Endothelial cell of umbilical vein (primary cell): ENCODE data around the gene KASH5. TPM values are rescaled to one million over a fixed set of nuclear protein-coding genes. Genes with fewer than 3 reads are reported as not detected.

Experiments
- BruUV-seq: library from RNA; stranded (reverse); fragments of 400-500 nt; replicated peaks from 2 replicates; lab custom pipeline; 2021; lab: Mats Ljungman, UMichigan
- CTCF ChIA-PET: fragments of 300-600, 350-600 bp; sonication (Branson Sonifier 250); formaldehyde crosslinking; loops from one replicate; lab custom pipeline; 2021; ENCODE audit warnings: antibody characterized with exemption, inconsistent platforms; lab: Charles Lee
- POLR2A ChIA-PET: fragments of 300-600, 350-600 bp; sonication (Branson Sonifier 250); formaldehyde crosslinking; loops from one replicate; lab custom pipeline; 2021; ENCODE audit warnings: antibody characterized with exemption, inconsistent platforms; lab: Charles Lee
- DNase-seq: peaks from one replicate; pipeline ENCODE4 v3.0.0-alpha.2; 2011; ENCODE audit warnings: low read depth, low spot score
- FAIRE-seq: peaks from 2 replicates; lab custom pipeline; 2011; peaks lifted over from hg19 to GRCh38; lab: Jason Lieb, UNC
- H2AFZ ChIP-seq: 2 replicates; pipeline ENCODE4 v1.6.0; 2012; ENCODE audit warnings: low read depth, low read length, control low read depth, inconsistent platforms
- H3K27ac ChIP-seq: 2 replicates; pipeline ENCODE4 v1.5.1; 2011; ENCODE audit warnings: low read depth, mild to moderate bottlenecking, control low read depth, low read length, moderate library complexity; ENCODE audit not compliant: insufficient read depth
- H3K27me3 ChIP-seq, 2 experiments: 2 replicates each; pipeline versions ENCODE4 v1.6.0 to v1.6.1; 2011; ENCODE audit warnings: low read length in 2 of 2, mixed read lengths in 1 of 2; ENCODE audit not compliant: control insufficient read depth in 2 of 2, insufficient read depth in 2 of 2
- H3K36me3 ChIP-seq, 2 experiments: 2 replicates in 1 of 2; 3 replicates in 1 of 2; pipeline ENCODE4 v1.5.1; 2011; ENCODE audit warnings: low read length in 2 of 2, mild to moderate bottlenecking in 1 of 2, moderate library complexity in 1 of 2; ENCODE audit not compliant: control insufficient read depth in 2 of 2, insufficient read depth in 2 of 2; ENCODE audit errors: extremely low read depth in 1 of 2
- H3K4me1 ChIP-seq: 3 replicates; pipeline ENCODE4 v1.5.1; 2011; ENCODE audit warnings: mild to moderate bottlenecking, low read length; ENCODE audit not compliant: control insufficient read depth, insufficient read depth; ENCODE audit errors: extremely low read depth
- H3K4me2 ChIP-seq: 2 replicates; pipeline ENCODE4 v1.6.1; 2011; ENCODE audit warnings: low read length, control low read depth, mixed read lengths; ENCODE audit not compliant: insufficient read depth
- H3K4me3 ChIP-seq, 3 experiments: fragments of 200-600 bp in 1 of 3; sonication (generic), shearing (Covaris generic) in 1 of 3; replicated peaks in 1 of 3; 2 replicates each; pipeline ENCODE4 v1.5.1; 2011 to 2016; ENCODE audit warnings: control low read depth in 3 of 3, low read length in 3 of 3, mild to moderate bottlenecking in 2 of 3, inconsistent platforms in 1 of 3, low read depth in 1 of 3, moderate library complexity in 1 of 3; ENCODE audit not compliant: insufficient read depth in 1 of 3
- H3K79me2 ChIP-seq: 2 replicates; pipeline ENCODE4 v1.6.0; 2012; ENCODE audit warnings: low read length, inconsistent platforms; ENCODE audit not compliant: control insufficient read depth, insufficient read depth
- H3K9ac ChIP-seq: replicated peaks from 2 replicates; pipeline ENCODE3; 2011; ENCODE audit warnings: low read length, control low read depth; ENCODE audit not compliant: insufficient read depth; ENCODE audit errors: extremely low read depth
- H3K9me1 ChIP-seq: replicated peaks from 3 replicates; pipeline ENCODE4 v1.6.0; 2011; ENCODE audit warnings: mild to moderate bottlenecking, low read length; ENCODE audit not compliant: control insufficient read depth, insufficient read depth; ENCODE audit errors: extremely low read depth
- H3K9me3 ChIP-seq: replicated peaks from 2 replicates; pipeline ENCODE4 v1.5.1; 2012; ENCODE audit warnings: low read length, inconsistent platforms; ENCODE audit not compliant: control insufficient read depth, insufficient read depth
- H4K20me1 ChIP-seq: replicated peaks from 2 replicates; pipeline ENCODE3; 2011; ENCODE audit warnings: mild to moderate bottlenecking, low read length; ENCODE audit not compliant: control insufficient read depth, insufficient read depth; ENCODE audit errors: extremely low read depth
- CTCF ChIP-seq, 2 donors: IDR thresholded peaks; 1 replicate in 1 of 2; 2 replicates in 1 of 2; pipeline ENCODE4 v1.5.1; 2011; ENCODE audit warnings: low read length in 2 of 2, mild to moderate bottlenecking in 2 of 2, moderate library complexity in 2 of 2, control low read depth in 1 of 2, inconsistent platforms in 1 of 2, low read depth in 1 of 2; ENCODE audit not compliant: insufficient read depth in 1 of 2; ENCODE audit errors: extremely low read depth in 1 of 2
- EZH2 ChIP-seq: IDR thresholded peaks from 2 replicates; pipeline ENCODE4 v1.6.1; 2012; ENCODE audit warnings: borderline replicate concordance, low read depth, mild to moderate bottlenecking, moderate library complexity, low read length, inconsistent platforms; ENCODE audit not compliant: severe bottlenecking
- FOS ChIP-seq: IDR thresholded peaks from 2 replicates; pipeline ENCODE4 v1.6.1; 2011; ENCODE audit warnings: mild to moderate bottlenecking, low read length, moderate library complexity, borderline replicate concordance; ENCODE audit not compliant: insufficient read depth
- GATA2 ChIP-seq: IDR thresholded peaks from 2 replicates; pipeline ENCODE4 v1.7.0; 2011; ENCODE audit warnings: low read depth, mild to moderate bottlenecking, moderate library complexity, mixed read lengths, low read length; ENCODE audit not compliant: insufficient read length, insufficient read depth
- JUN ChIP-seq: IDR thresholded peaks from 2 replicates; pipeline ENCODE4 v1.6.1; 2011; ENCODE audit warnings: borderline replicate concordance, low read depth; ENCODE audit not compliant: insufficient read length, insufficient read depth
- MAX ChIP-seq: IDR thresholded peaks from 2 replicates; pipeline ENCODE4 v1.6.1; 2011; ENCODE audit not compliant: insufficient read depth, insufficient read length
- MYC ChIP-seq: IDR thresholded peaks from one replicate; pipeline ENCODE4 v1.6.1; 2011; ENCODE audit warnings: mild to moderate bottlenecking, low read depth, low read length
- POLR2A ChIP-seq: IDR thresholded peaks from 2 replicates; pipeline ENCODE4 v1.6.1; 2012; ENCODE audit warnings: low read depth, mild to moderate bottlenecking, control low read depth, low read length
- POLR2AphosphoS5 ChIP-seq: IDR thresholded peaks from 2 replicates; pipeline ENCODE4 v1.6.1; 2012; ENCODE audit warnings: low read depth, mild to moderate bottlenecking, control low read depth, low read length, moderate library complexity; ENCODE audit not compliant: insufficient read depth
- dilution Hi-C: fragments of 300-500 bp; cut with MboI; formaldehyde crosslinking; loops from one replicate; pipeline ENCODE4 v1.15.0; 2019; ENCODE audit warnings: low sequenced_read_pairs; ENCODE audit not compliant: extremely low pct_ligation_motif_present
- intact Hi-C: fragments of 100-400 bp; cut with micrococcal nuclease; formaldehyde crosslinking; loops from one replicate; pipeline ENCODE4 v1.10.0; 2022
- polyA plus RNA-seq, 4 experiments: library from polyadenylated mRNA; depleted of rRNA in 3 of 4; stranded (reverse) in 3 of 4; unstranded in 1 of 4; fragments of >200 nt; gene quantifications; 2 replicates each; pipeline versions ENCODE4 v1.2.1 to v1.2.3, GENCODE V29; 2011 to 2012; ENCODE audit warnings: missing spikeins in 1 of 4
- total RNA-seq: library from RNA; stranded (reverse); gene quantifications from 2 replicates; pipeline ENCODE4 v1.2.3, GENCODE V29; 2021

The KASH5 gene
- total and polyA plus RNA-seq, 2 donors (not counting 3 experiments of a cell fraction or from before 2014, with no cell fraction given) = 0.03 TPM; not detected in 1

DNA sequence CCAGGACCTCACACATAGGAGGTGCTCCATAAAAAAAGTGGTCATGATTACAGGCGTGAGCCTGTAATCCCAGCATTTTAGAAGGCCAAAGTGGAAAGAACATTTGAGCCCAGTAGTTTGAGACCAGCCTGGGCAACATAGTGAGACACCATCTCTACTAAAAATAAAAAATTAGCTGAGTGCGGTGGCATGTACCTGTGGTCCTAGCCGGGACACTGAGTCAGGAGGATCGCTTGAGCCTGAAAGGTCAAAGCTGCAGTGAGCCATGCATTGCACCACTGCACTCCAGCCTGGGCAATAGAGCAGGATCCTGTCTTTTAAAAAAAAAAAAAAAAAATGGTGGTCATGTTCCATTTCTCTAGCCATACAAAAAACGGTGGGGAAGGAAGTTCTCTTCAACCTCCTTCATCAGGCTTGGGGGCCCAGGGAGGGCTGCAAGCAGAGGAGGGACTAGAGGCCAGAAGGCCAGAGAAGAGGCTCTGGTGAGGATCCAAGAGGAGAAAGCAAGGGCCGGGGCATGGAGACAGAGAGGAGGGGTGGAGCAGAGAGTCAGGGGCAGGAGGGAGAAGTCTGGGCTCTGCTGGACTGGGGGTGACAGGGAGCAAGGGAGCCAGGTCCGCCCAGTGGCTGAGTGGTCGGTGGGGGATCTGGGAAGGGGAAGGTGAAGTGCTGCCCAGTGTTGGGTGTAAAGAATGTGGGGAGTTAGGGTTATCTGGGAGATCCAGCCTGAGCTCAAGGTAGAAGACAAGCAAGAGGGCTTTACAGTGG is 8.9 kb downstream of the KASH5 start:
- H3K79me2 ChIP-seq = no peaks in the 10 kb centered on the region
- ChIA-PET POLR2A (no interaction called here), CTCF (no interaction called here)
- DNase-seq (no peak), FAIRE-seq (no peak)
- dilution Hi-C loops (no loop called here), intact Hi-C loops (no loop called here)
- TF ChIP-seq GATA2 = no peak
- no peak for TF ChIP-seq POLR2AphosphoS5
- no peak for TF ChIP-seq MAX
- TF ChIP-seq FOS = no peak
- TF ChIP-seq CTCF (IDR thresholded peaks at IDR 0.05; ENCODE audit: extremely low read depth in 1 of 2, insufficient read depth in 1 of 2, low read depth in 1 of 2, low read length in 2 of 2) = no peak
- no peak for TF ChIP-seq JUN
- TF ChIP-seq MYC = no peak
- no peak for TF ChIP-seq POLR2A
- no peak for TF ChIP-seq EZH2
- H3K9me1 ChIP-seq = no peaks in the 10 kb centered on the region
- no peaks in the 10 kb centered on the region for H3K4me1 ChIP-seq
- H3K4me3 ChIP-seq = no peak overlapping the region
- H3K9me3 ChIP-seq = no peaks in the 10 kb centered on the region
- no TSS peak for BruUV-seq
- H4K20me1 ChIP-seq = no peaks in the 10 kb centered on the region
- H3K27me3 ChIP-seq = peaks cover 0 to 2% of the 10 kb centered on the region in 2 experiments
- H3K36me3 ChIP-seq = no peaks in the 10 kb centered on the region
- H3K9ac ChIP-seq = no peak overlapping the region
- no peak overlapping the region for H3K4me2 ChIP-seq
- H3K27ac ChIP-seq = no peak overlapping the region
- no peak overlapping the region for H2AFZ ChIP-seq
